ENCODE data around the gene TMEFF1. TPM values are rescaled to one million over a fixed set of nuclear protein-coding genes. Genes with fewer than 3 reads are reported as not detected.

TMEFF1 gene
- total RNA-seq, 2 experiments from 2014 or later, result 0.10 to 0.14 TPM

DNA sequence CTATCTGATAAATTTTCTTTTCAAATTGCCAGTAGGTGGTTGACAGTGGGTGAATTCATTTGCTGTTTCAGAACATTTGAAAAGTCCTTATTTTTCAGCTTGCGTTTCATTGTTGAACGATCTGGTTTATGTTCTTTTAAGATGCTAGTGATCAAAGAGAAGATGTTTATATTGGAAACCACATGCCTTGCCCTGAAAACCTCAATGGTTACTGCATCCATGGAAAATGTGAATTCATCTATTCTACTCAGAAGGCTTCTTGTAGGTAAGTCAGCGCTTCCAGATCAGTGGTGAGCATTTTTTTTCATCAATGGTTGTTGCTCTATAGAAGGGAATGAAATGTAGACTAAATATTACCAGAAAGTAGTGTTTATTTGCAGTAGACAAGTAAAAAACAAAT is 88.3 kb downstream of the TMEFF1 start:
- Mint-ChIP-seq H3K27ac (no peak overlapping the region), H3K4me3 (no peak overlapping the region), H3K36me3 (no peaks in the 10 kb centered on the region), H3K9me3 (no peaks in the 10 kb centered on the region), H3K27me3 (no peaks in the 10 kb centered on the region), H3K4me1 (no peaks in the 10 kb centered on the region)
- no peak for DNase-seq

DNA sequence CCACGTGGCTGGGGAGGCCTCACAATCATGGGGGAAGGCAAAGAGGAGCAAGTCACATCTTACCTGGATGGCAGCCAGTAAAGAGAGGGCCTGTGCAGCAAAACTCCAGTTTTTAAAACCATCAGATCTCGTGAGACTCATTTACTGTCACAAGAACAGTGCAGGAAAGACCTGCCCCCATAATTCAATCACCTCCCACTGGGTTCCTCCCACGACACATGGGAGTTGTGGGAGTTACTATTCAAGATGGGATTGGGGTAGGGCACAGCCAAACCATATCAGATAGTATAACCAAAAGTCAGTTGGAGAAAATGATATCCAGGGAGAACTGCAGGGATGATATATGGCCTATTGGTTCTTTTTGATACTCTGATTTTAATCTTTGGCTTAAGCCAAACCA is 94.9 kb downstream of the TMEFF1 start:
- Mint-ChIP-seq H3K4me1 (no peaks in the 10 kb centered on the region), H3K27ac (no peak overlapping the region), H3K9me3 (no peaks in the 10 kb centered on the region), H3K4me3 (no peak overlapping the region), H3K36me3 (no peaks in the 10 kb centered on the region), H3K27me3 (no peaks in the 10 kb centered on the region)
- no peak for DNase-seq

DNA sequence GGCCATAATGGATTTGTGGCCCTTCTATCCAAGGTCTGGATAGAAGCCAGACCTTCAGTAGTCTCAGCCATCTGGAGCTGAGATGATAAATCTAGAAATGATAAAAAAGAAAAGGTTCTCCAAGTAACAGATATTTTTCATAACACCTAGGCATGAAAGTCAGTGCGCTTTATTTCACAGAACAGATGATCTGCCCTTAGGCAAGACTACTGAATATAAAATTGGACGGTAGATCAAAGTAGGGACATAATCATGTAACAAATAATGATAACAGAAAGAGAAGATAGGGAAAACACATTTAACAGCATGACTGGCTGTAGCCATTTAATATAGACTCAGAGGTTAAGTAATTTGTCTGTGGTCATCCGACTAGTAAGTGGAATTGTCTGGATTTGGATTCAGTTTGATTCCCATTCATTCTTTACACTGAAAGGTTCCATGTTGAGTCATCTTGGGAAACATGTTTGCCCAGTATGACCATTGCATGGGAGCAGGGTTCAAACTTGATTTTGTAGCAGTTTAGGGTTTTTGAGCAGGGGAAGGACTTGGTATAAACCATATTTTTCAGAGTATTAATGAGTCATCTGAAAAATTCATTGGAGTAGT is 100.8 kb downstream of the TMEFF1 start:
- no peak overlapping the region for H3K4me3 Mint-ChIP-seq
- no peaks in the 10 kb centered on the region for H3K9me3 Mint-ChIP-seq
- no peaks in the 10 kb centered on the region for H3K36me3 Mint-ChIP-seq
- no peak for DNase-seq
- H3K27ac Mint-ChIP-seq, result no peak overlapping the region
- no peaks in the 10 kb centered on the region for H3K27me3 Mint-ChIP-seq
- no peaks in the 10 kb centered on the region for H3K4me1 Mint-ChIP-seq

DNA sequence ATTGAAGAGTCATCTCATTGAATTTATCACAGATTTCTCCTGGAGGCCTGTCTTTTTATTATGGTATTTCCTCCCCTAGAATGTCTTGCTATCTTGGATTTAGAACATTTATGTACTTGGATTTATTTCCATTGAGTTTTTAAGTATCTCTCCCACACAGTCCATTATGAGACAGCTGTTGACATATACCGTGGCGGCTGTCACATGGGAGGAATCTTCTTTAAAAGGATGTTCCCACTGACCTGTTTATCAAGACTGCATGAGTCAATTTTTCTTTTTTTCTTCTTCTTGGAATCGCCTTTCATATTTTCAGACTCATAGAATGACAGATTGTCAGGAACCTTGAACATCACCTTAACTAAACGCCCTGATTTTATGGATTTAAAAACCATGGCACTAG is 102.1 kb downstream of the TMEFF1 start:
- H3K9me3 Mint-ChIP-seq, result no peaks in the 10 kb centered on the region
- DNase-seq, result no peak
- H3K27ac Mint-ChIP-seq, result no peak overlapping the region
- no peaks in the 10 kb centered on the region for H3K36me3 Mint-ChIP-seq
- no peak overlapping the region for H3K4me3 Mint-ChIP-seq
- no peaks in the 10 kb centered on the region for H3K27me3 Mint-ChIP-seq
- H3K4me1 Mint-ChIP-seq, result no peaks in the 10 kb centered on the region

DNA sequence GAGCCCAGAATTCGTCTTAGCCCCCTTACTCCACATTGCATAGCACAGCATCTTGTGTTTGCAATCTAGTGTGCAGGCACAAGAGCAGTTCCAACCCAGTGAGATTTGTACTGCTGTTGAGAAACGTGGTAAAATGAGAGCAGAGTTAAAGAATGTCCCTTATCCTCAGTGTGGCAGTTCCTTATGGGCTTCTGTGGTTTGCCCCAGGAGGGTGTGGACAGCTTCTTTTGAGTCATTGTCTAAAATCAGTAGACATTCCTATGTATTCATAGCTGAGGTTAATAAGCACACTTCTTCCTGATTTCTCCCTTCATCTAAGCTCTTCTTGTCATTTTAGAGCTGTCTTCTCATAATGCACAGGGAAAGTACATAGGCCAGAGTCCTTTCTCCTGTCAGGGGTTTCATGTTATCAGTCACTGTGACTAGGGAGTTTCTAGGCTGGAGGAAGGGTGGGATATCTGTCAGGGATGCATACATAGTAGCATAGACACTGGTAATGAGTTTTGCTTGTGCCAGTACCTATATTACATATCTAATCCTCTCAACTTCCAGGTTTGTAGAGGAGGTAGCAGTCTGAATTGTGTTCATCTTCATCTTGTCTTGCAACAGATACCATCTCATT is 102.9 kb downstream of the TMEFF1 start:
- Mint-ChIP-seq H3K36me3 (no peaks in the 10 kb centered on the region), H3K9me3 (no peaks in the 10 kb centered on the region), H3K27me3 (no peaks in the 10 kb centered on the region), H3K4me3 (no peak overlapping the region), H3K4me1 (no peaks in the 10 kb centered on the region), H3K27ac (no peak overlapping the region)
- DNase-seq, result no peak

DNA sequence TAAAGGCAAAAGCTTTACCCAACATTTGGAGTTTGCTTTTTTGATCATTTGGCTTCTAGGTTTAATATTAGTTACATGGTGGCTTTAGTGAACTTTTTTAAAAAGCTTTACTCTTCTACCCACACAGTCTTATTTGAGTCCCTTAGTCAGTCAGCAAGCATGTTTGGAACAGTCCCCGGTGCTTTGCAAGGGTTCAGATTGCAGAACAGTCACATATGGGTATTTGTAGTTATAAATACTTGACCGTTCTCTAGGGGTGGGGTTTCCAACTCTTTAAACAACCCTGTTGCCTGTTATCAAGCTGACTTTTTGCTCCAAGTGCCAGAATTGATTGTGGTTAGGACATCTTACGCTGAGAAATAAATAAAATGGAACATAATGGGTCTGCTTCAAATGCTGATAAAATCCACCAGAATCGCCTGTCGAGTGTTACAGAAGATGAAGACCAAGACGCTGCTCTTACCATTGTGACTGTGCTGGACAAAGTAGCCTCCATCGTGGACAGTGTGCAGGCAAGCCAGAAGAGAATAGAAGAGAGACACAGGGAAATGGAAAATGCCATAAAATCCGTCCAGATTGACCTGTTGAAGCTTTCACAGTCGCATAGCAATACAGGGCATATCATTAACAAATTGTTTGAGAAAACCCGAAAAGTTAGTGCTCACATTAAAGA is 105.0 kb downstream of the TMEFF1 start, which contains the start of gene CAVIN4:
Gene CAVIN4, plus strand, starts transcription at position 304 of the 673 bp plus-strand sequence. Its CDS starts 65 bp downstream, at position 369.
- no peak within 1 kb of the TSS for H3K4me3 Mint-ChIP-seq
- H3K9me3 Mint-ChIP-seq, result no peaks in the 10 kb centered on the region
- H3K36me3 Mint-ChIP-seq, result no peaks in the 10 kb centered on the region
- no peaks in the 10 kb centered on the region for H3K4me1 Mint-ChIP-seq
- DNase-seq, result no peak
- H3K27ac Mint-ChIP-seq, result no peak within 1 kb of the TSS
- H3K27me3 Mint-ChIP-seq, result no peaks in the 10 kb centered on the region

DNA sequence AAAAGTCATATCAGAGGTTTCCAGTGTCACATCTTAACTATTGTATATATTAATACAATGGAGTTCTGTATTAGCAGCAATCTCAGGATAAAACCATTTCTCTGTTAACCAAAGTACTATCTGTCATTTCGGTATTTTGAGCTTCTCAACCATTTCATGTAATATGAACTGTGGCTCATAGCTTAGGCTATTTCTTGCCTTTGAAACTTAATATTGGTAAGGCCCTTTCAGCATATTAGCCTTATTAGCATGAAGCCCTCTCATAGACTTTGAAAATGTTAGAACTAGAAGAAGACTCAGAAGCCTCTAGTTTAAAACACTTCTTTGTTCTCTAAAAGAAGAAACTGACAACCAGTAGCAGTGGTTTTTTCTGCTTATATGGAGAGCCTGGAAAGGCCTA is 105.7 kb downstream of the TMEFF1 start:
- no peaks in the 10 kb centered on the region for H3K9me3 Mint-ChIP-seq
- H3K36me3 Mint-ChIP-seq, result no peaks in the 10 kb centered on the region
- no peak overlapping the region for H3K27ac Mint-ChIP-seq
- H3K4me1 Mint-ChIP-seq, result no peaks in the 10 kb centered on the region
- no peak for DNase-seq
- no peak overlapping the region for H3K4me3 Mint-ChIP-seq
- H3K27me3 Mint-ChIP-seq, result no peaks in the 10 kb centered on the region

DNA sequence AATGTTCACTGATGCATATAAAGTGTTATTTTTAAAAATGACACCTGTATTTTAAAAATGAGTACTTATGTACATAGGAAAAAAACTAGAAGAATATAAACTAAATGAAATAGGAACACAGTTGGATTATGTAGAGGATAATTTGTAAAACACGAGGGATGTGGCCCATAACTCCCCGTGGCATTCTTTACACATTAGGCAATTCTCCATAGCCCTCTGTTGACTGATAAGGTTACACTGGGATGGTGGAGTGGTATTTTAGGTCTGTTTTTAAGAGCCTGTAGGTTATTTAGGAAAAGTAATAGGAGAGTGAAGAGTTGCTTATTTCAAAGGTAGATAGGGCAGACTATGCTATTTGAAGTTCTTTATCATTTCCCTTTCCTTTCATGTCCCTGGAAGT is 106.7 kb downstream of the TMEFF1 start:
- H3K27me3 Mint-ChIP-seq, result no peaks in the 10 kb centered on the region
- DNase-seq, result no peak
- H3K4me3 Mint-ChIP-seq, result no peak overlapping the region
- no peaks in the 10 kb centered on the region for H3K36me3 Mint-ChIP-seq
- no peaks in the 10 kb centered on the region for H3K9me3 Mint-ChIP-seq
- no peak overlapping the region for H3K27ac Mint-ChIP-seq
- no peaks in the 10 kb centered on the region for H3K4me1 Mint-ChIP-seq

DNA sequence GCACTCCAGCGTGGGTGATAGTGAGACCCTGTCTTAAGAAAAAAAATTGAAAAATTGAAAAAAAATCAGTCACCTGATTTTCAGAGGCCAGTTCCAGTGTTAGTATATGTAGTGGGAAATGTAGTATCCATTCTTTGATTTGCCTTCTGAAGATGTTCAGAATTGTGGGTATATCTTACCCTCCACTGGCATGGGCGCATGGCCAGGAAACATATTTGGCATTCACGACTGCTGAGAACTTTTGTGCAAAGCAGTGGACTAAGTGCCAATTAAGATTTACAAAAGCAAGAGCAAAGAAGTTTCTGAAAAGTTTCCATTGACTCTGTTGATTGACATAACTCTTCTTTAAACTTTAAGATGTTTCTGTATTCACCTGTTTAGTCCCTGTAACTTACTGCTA is 107.3 kb downstream of the TMEFF1 start:
- Mint-ChIP-seq H3K36me3 (no peaks in the 10 kb centered on the region), H3K4me3 (no peak overlapping the region), H3K27ac (no peak overlapping the region), H3K4me1 (no peaks in the 10 kb centered on the region), H3K9me3 (no peaks in the 10 kb centered on the region), H3K27me3 (no peaks in the 10 kb centered on the region)
- no peak for DNase-seq

DNA sequence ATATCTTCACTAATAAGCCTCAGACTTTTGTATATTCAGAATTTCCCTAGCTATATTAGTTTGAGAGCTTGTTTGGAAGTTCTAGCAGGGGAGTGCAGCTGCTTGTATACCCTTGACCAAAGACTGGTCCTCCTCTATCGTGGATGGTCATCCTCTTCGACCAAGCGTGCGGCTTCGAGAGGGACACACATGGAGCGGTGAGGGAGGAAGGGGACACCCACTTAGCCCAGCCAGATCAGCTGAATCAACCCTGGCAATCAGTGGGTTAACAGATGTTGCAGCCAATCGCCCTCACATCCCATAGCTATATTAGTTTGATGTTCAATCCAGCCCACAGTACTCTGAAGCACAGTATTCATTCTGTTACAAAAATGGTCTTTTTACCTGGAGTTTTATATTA is 108.1 kb downstream of the TMEFF1 start:
- H3K4me1 Mint-ChIP-seq, result no peaks in the 10 kb centered on the region
- no peaks in the 10 kb centered on the region for H3K36me3 Mint-ChIP-seq
- H3K27ac Mint-ChIP-seq, result no peak overlapping the region
- no peaks in the 10 kb centered on the region for H3K9me3 Mint-ChIP-seq
- no peak for DNase-seq
- no peak overlapping the region for H3K4me3 Mint-ChIP-seq
- H3K27me3 Mint-ChIP-seq, result no peaks in the 10 kb centered on the region

- no peaks in the 10 kb centered on the region for H3K36me3 Mint-ChIP-seq
- H3K9me3 Mint-ChIP-seq, result no peaks in the 10 kb centered on the region
- H3K4me1 Mint-ChIP-seq, result no peaks in the 10 kb centered on the region
- H3K27me3 Mint-ChIP-seq, result no peaks in the 10 kb centered on the region
- no peak for DNase-seq
- no peak overlapping the region for H3K27ac Mint-ChIP-seq
- no peak overlapping the region for H3K4me3 Mint-ChIP-seq
These were observed 108.7 kb downstream of the TMEFF1 start for GRCh38 chr9:100581661-100582060.

DNA sequence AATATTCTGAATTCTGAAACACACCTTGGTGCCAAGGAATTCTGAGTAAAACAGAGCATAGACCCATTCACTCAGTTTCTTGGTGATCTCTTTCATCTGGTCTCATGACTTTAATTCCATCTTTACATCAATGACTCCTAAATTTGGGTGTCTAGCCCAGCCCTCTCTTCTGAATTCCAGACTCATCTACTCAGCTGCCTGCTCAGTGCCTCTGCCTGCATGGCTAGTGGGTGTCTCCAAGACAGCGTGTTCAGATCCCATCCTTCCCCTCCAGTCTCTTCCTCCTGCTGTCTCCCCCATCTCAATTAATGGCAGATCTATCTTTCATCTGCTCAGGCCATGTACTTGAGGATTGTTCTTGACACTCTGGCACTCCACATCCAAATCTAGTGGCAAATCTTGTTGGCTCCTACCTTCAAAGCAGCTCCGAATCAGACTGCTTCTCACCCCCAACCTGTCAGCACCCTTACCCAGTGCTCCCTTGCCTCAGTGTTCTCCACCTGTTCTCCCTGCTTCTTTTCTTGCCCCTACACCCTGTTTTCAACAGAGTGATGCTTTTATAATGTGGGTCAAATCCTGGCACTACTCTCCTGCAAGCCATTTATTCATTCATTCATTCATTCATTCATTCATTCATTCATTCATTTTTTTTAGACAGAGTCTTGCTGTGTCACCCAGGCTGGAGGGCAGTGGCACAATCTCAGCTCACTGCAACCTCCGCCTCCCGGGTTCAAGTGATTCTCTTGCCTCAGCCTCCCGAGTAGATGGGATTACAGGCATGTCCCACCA is 110.3 kb downstream of the TMEFF1 start:
- no peak overlapping the region for H3K27ac Mint-ChIP-seq
- H3K36me3 Mint-ChIP-seq, result no peaks in the 10 kb centered on the region
- no peaks in the 10 kb centered on the region for H3K9me3 Mint-ChIP-seq
- no peaks in the 10 kb centered on the region for H3K27me3 Mint-ChIP-seq
- DNase-seq, result no peak
- no peak overlapping the region for H3K4me3 Mint-ChIP-seq
- H3K4me1 Mint-ChIP-seq, result no peaks in the 10 kb centered on the region

GRCh38 chr9:100584951-100585350 is 112.0 kb downstream of the TMEFF1 start:
- no peaks in the 10 kb centered on the region for H3K27me3 Mint-ChIP-seq
- DNase-seq, result no peak
- no peaks in the 10 kb centered on the region for H3K9me3 Mint-ChIP-seq
- H3K4me1 Mint-ChIP-seq, result no peaks in the 10 kb centered on the region
- H3K27ac Mint-ChIP-seq, result no peak overlapping the region
- H3K4me3 Mint-ChIP-seq, result no peak overlapping the region
- H3K36me3 Mint-ChIP-seq, result no peaks in the 10 kb centered on the region

GRCh38 chr9:100586093-100586492 is 113.1 kb downstream of the TMEFF1 start:
- Mint-ChIP-seq H3K27me3 (no peaks in the 10 kb centered on the region), H3K36me3 (no peaks in the 10 kb centered on the region), H3K4me3 (no peak overlapping the region), H3K4me1 (no peaks in the 10 kb centered on the region), H3K9me3 (no peaks in the 10 kb centered on the region), H3K27ac (no peak overlapping the region)
- no peak for DNase-seq

GRCh38 chr9:100587375-100587774 is 114.4 kb downstream of the TMEFF1 start:
- no peaks in the 10 kb centered on the region for H3K36me3 Mint-ChIP-seq
- DNase-seq, result no peak
- H3K4me3 Mint-ChIP-seq, result no peak overlapping the region
- H3K27me3 Mint-ChIP-seq, result no peaks in the 10 kb centered on the region
- no peaks in the 10 kb centered on the region for H3K4me1 Mint-ChIP-seq
- no peaks in the 10 kb centered on the region for H3K9me3 Mint-ChIP-seq
- no peak overlapping the region for H3K27ac Mint-ChIP-seq
